ENCODE results near the gene SCN2B.

SCN2B gene

DNA sequence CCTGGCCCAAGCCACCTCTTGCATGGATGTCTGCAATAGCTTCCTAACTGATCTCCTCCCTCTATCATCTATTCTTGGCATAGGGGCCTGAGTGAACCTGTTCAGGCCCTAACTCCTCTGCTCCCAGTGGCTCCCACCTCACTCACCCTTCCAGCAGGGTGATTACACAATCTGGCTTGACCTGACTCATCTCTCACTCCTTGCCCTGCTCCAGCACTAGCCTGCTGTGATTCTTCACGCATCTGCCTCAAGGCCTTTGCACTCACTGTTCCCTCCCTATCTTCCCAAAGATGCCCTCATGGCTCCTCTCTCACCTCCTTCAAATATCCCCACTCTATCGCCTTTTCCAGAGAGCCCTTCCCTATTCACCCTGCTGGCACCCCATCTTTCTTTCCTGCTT, 34.4 kb downstream of the SCN2B start:
- TF ChIP-seq CTCF (conservative IDR thresholded peaks at IDR 0.05; ENCODE audit: low read length), result no peak
- no peak overlapping the region for H3K4me3 ChIP-seq (ENCODE audit: low read length)
- DNase-seq (ENCODE audit: low read depth), result no peak

DNA sequence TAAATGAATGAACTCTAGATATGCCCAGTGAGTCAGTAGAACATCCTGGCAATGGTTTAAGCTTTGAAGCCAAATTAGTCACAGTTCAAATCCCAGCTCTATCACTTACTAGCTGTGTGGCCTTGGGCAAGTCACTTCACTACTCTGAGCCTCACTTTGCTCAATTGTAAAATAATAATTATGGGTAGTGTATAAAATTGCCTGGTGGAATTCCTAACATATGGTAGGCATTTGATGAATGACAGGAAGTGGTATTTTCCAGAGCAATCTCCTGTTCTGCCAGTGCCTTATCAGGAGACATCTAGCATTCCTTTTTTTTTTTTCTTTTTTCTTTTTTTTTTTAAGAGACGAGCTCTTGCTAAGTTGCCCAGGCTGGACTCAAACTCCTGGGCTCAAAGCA, 36.9 kb downstream of the SCN2B start:
- H3K4me3 ChIP-seq (ENCODE audit: low read length), result no peak overlapping the region
- no peak for DNase-seq (ENCODE audit: low read depth)
- no peak for TF ChIP-seq CTCF (conservative IDR thresholded peaks at IDR 0.05; ENCODE audit: low read length)

- no peak overlapping the region for H3K4me3 ChIP-seq (ENCODE audit: low read length)
- TF ChIP-seq CTCF (conservative IDR thresholded peaks at IDR 0.05; ENCODE audit: low read length), result no peak
- DNase-seq (ENCODE audit: low read depth), result no peak
These were observed 37.5 kb downstream of the SCN2B start for GRCh38 chr11:118138839-118139420.

GRCh38 chr11:118136801-118137200, 39.6 kb downstream of the SCN2B start:
- DNase-seq (ENCODE audit: low read depth), result no peak
- TF ChIP-seq CTCF (conservative IDR thresholded peaks at IDR 0.05; ENCODE audit: low read length), result no peak
- H3K4me3 ChIP-seq (ENCODE audit: low read length), result no peak overlapping the region

DNA sequence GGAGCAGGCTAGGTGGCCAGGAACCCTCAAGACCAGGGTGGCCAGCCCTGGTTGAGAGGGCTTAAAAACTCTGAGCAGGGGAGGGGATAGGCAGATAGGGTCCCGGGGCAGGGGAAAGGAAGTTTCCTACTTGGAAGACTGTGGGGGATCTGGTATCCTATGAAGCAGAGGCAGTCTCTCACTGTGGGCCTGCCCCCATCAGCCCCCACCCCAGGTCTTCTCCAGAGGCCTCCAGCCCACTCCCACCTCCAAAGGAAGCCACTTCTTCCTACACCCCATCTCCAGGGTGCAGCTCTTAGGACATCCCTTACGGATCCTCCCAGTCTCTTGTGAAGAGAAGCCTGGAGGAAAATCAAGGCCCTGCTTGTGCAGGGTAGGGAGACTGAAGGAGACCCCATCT, 40.1 kb downstream of the SCN2B start:
- DNase-seq (ENCODE audit: low read depth), result no peak
- H3K4me3 ChIP-seq (ENCODE audit: low read length), result no peak overlapping the region
- TF ChIP-seq CTCF (conservative IDR thresholded peaks at IDR 0.05; ENCODE audit: low read length), result no peak

DNA sequence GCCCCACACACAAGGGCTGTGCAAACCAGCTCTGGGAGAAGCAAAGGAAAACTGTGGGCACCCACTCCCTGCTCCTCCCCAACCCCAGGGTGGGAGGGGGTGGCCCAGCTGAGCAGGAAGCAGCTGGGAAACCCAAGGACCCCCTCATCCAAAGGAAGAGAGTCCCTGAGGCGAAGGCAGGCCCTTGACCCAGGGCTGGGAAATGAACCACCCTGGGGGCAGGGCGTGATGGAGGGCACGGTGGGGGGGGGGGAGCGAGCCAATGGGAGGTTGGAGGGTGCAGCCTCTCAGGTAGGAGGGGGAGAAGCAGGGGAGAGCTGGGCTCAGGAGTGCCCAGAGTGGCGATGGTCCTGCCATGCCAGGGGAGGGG, 40.7 kb downstream of the SCN2B start:
- H3K4me3 ChIP-seq (ENCODE audit: low read length), result no peak overlapping the region
- TF ChIP-seq CTCF (conservative IDR thresholded peaks at IDR 0.05; ENCODE audit: low read length), result no peak
- no peak for DNase-seq (ENCODE audit: low read depth)

DNA sequence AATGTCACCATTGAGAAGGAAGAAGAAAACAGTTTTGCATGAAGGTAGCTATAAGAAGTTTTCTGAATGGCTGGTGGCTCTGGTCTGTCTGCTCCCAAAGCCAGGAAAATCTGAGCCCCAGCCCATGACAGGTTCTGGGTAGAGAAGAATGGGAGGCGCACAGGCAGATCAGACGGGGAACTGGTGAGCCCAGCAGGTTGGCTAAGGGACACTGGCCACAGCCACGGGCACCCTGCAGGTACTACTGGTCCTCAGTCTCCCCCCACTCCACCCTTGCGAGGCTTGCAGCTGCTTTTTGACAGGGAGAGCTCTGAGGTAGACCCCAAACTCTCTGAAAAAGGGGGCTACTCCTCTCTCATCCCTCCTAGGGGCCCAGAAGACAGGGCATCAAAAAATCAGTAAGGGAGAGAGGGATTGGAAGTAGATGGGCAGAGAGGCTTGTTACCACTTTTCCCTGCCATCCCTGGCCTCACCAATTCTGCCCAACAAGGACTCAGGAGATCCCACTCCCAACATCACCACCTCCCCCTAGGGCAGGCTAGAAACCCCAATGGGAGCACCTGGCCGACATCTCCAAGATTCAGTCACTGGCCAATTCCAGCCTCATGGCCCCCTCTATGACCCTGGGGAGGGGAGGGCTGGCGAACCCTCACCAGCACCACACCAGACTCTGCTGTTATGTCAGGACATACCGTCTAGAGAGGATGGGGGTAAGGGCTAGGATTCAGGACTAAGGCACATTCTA, 41.2 kb downstream of the SCN2B start:
- no peak for TF ChIP-seq CTCF (conservative IDR thresholded peaks at IDR 0.05; ENCODE audit: low read length)
- DNase-seq (ENCODE audit: low read depth), result no peak
- no peak overlapping the region for H3K4me3 ChIP-seq (ENCODE audit: low read length)

Data from AG10803 (cell line).